Measurements from ENCODE around the gene LYST.
"Not testable (repeated sequence)": the region's sequence is repeated elsewhere in the genome, so short reads cannot be mapped to it uniquely, and the experiment has no call there.

The LYST gene

GRCh38 chr1:235859789-235860188 is 6.9 kb downstream of the LYST start:
- DNase-seq (ENCODE audit: low spot score), result no peak

GRCh38 chr1:235858766-235859165 is 7.9 kb downstream of the LYST start:
- DNase-seq (ENCODE audit: low spot score), result no peak

DNA sequence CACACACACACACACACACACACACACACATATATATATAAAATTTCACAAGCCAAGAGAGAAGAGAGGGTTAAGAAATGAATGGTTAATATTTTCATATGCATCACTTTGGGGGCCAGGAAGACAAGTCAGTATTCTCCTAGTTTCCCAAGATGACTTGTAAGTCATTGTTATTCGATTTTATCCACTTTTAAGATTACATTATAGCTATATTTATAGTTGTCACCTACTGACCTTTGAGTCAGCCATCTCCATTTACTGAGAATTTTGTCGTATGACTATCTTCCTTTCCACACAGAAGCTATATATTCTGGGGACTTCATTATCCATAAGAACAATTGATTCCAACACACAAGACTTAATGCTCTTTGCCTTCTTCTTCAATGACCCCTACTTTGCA is 8.9 kb downstream of the LYST start:
- DNase-seq (ENCODE audit: low spot score), result no peak

- DNase-seq (ENCODE audit: low spot score), result no peak
Measured at GRCh38 chr1:235855811-235856429, 10.8 kb downstream of the LYST start.

GRCh38 chr1:235854347-235854746 is 12.4 kb downstream of the LYST start:
- no peak for DNase-seq (ENCODE audit: low spot score)

- no peak for DNase-seq (ENCODE audit: low spot score)
Measured at GRCh38 chr1:235853653-235854052, 13.1 kb downstream of the LYST start.

DNA sequence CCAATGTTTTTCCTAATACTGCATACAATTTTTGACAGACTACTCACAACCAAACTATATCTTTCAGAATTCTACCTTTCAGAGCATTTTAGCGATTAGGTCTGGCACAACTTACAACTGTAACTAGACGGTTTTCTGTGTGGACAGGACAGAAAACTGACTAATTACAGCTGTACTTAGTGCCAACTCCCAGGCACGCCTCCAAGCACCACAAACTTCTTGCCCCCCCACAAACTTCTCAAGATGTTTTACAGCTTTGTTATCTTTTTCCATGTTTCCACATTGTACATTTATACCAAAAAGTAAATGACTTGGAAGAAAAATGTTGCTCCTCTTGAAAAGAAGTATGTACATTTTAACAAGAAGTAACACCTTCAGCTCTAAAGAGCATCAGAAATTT is 13.8 kb downstream of the LYST start:
- DNase-seq (ENCODE audit: low spot score), result no peak

- no peak for DNase-seq (ENCODE audit: low spot score)
Measured at GRCh38 chr1:235851939-235852338, 14.8 kb downstream of the LYST start.

- not testable (repeated sequence) for DNase-seq (ENCODE audit: low spot score)
Measured at GRCh38 chr1:235848251-235848650, 18.5 kb downstream of the LYST start.

DNA sequence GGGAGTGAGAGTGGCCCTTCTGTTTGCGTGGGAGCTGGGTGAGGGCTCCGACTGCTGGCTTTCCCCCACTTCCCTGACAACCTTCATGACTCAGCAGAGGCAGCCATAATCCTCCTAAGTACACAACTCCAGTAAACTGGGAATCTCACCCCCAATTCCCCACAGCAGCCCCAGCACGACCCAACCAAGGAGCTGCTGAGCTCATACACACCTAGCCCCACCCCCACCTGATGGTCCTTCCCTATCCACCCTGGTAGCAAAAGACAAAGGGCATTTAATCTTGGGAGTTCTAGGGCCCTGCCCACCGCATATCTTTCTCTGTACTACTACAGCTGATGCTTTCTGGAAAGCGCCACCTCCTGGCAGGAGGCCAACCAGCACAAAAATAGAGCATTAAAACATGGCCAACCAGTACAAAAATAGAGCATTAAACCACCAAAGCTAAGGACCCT is 21.0 kb downstream of the LYST start:
- DNase-seq (ENCODE audit: low spot score), result not testable (repeated sequence)

DNA sequence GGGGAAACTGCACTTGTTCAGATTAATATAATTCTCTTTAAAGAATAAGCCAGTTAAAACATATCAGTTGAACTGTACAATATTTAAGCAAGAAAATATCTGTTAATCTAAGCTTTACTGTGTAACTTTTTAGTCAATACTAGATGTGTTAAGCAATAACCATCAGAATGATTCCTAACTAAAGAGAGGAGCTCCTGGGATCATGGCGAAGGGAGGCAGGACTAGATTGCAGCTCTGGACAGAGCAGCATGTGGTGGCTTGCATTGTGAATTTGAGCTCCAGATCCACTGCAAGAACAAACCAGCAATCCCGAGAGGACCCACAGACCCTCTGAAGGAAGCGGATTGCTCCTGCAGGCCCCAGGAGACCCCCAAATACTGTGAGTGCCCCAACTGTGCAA is 21.9 kb downstream of the LYST start:
- DNase-seq (ENCODE audit: low spot score), result no peak

GRCh38 chr1:235843461-235843961 is 23.2 kb downstream of the LYST start:
- DNase-seq (ENCODE audit: low spot score), result peak; percentile 49

- DNase-seq (ENCODE audit: low spot score), result no peak
Measured at GRCh38 chr1:235841938-235842545, 24.7 kb downstream of the LYST start.

- no peak for DNase-seq (ENCODE audit: low spot score)
Measured at GRCh38 chr1:235838021-235838420, 28.7 kb downstream of the LYST start.

- peak; percentile 46 for DNase-seq (ENCODE audit: low spot score)
Measured at GRCh38 chr1:235835226-235835625, 31.5 kb downstream of the LYST start.

GRCh38 chr1:235834620-235835019 is 32.1 kb downstream of the LYST start:
- DNase-seq (ENCODE audit: low spot score), result no peak

DNA sequence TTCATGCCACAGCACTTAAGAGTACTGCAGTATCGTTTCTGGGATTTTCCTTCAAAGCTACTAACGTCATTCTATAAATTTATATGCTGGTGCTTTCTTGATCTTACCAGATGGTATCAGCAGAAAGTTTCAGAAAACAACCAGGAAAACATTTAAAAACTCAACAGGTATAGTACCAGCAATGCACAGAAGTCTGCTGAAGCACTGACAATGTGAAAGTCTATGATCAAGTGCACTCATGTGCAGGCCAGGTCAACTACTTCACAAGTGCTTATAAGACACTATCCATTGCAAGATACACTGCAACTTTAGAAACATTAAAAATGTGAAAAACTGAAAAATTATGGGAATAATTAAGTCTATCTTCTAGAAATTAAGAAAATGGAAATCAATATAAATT is 34.7 kb downstream of the LYST start:
- no peak for DNase-seq (ENCODE audit: low spot score)

GRCh38 chr1:235831148-235831547 is 35.6 kb downstream of the LYST start:
- no peak for DNase-seq (ENCODE audit: low spot score)

DNA sequence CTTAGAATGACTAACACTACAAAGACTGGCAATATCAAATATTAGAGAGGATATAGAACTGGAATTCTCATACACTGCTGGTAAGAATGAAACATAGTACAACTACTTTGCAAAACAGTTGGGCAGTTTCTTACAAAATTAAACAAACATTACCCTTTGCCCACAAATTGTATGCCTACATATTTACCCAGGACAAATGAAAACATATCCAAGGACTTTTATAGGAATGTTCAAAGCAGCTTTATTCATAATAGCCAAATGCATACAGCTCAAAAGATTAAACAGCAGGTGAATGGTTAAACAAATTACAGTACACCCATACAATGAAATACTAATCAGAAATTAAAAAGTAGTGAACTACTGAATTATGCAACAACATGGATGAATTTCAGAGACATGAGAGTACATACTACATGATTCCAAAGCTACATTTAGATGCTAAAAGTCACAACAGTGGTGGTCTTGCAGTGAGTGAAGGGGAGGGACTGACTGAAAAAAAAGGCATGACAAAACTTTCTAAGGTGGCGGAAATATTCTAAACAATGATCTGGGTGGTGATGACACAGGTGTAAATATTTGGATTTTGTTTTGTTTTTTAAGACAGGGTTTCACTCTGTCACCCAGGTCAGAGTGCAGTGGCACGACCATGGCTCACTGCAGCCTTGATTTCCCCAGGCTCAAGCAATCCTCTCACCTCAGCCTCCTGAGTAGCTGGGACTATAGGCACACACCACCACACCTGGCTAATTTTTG is 40.4 kb downstream of the LYST start:
- DNase-seq (ENCODE audit: low spot score), result no peak

- no peak for DNase-seq (ENCODE audit: low spot score)
Measured at GRCh38 chr1:235825229-235825628, 41.5 kb downstream of the LYST start.

GRCh38 chr1:235823684-235824083 is 43.0 kb downstream of the LYST start:
- no peak for DNase-seq (ENCODE audit: low spot score)

- no peak for DNase-seq (ENCODE audit: low spot score)
Measured at GRCh38 chr1:235822685-235823084, 44.0 kb downstream of the LYST start.

DNA sequence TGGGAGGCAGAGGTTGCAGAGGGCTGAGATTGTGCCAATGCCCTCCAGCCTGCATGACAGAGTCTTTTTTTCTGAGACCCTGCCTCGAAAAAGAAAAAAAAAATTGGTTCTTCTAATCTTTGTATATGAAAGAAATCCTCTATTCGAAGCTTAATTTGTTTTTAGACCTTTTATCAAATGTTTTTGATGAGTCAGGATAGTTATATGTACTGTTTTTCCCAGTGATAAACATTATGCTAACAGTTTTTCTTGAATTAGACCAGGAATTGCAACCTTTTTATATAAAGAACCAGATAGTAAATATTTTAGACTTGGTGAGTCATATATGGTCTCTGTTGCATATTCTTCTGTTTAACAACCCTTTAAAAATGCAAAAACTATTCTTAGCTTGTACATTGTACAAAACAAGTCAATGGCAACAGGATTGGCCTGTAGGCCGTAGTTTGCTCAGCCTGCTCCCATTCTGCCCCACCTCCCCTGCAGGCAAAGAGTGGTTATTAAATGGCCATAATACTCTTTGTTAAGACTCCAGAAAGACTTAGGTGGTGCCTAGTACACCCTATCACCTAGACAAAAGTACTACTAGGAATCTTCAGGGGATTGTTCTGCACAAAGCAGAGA is 45.2 kb downstream of the LYST start:
- no peak for DNase-seq (ENCODE audit: low spot score)
